Tongue (tissue), 2 donors: Measurements from ENCODE around the gene IPO11. TPM values are rescaled to one million over a fixed set of nuclear protein-coding genes. Genes with fewer than 3 reads are reported as not detected.
"Not testable (repeated sequence)": the region's sequence is repeated elsewhere in the genome, so short reads cannot be mapped to it uniquely, and the experiment has no call there.

Experiments
- DNase-seq: peaks from one replicate; pipeline ENCODE4 v3.0.0-alpha.2; 2015
- total RNA-seq: library from RNA; depleted of rRNA; stranded (reverse); fragments of >200 nt; gene quantifications from one replicate; pipeline ENCODE4 v1.2.3, GENCODE V29; 2014

Gene IPO11
- total RNA-seq, 1 donor from 2014 or later = 38.9 TPM

- DNase-seq = no peak
Measured at GRCh38 chr5:62603934-62604333, 191.4 kb downstream of the IPO11 start.

GRCh38 chr5:62605638-62606037 lies 193.1 kb downstream of the IPO11 start:
- DNase-seq = no peak

GRCh38 chr5:62606878-62607277 lies 194.3 kb downstream of the IPO11 start:
- DNase-seq = peak; percentile 11

GRCh38 chr5:62607615-62608014 lies 195.1 kb downstream of the IPO11 start:
- no peak for DNase-seq

- DNase-seq = no peak
Measured at GRCh38 chr5:62608529-62609511, 196.3 kb downstream of the IPO11 start.

GRCh38 chr5:62614355-62614754 lies 201.8 kb downstream of the IPO11 start:
- no peak for DNase-seq

GRCh38 chr5:62616615-62617277 lies 204.2 kb downstream of the IPO11 start:
- DNase-seq = no peak

GRCh38 chr5:62617943-62618342 lies 205.4 kb downstream of the IPO11 start:
- DNase-seq = no peak

- no peak for DNase-seq
Measured at GRCh38 chr5:62620761-62621160, 208.2 kb downstream of the IPO11 start.

GRCh38 chr5:62621280-62621679 lies 208.7 kb downstream of the IPO11 start:
- DNase-seq = no peak

GRCh38 chr5:62623271-62623670 lies 210.7 kb downstream of the IPO11 start:
- DNase-seq = no peak

GRCh38 chr5:62624436-62624835 lies 211.9 kb downstream of the IPO11 start:
- not testable (repeated sequence) for DNase-seq

- no peak for DNase-seq
Measured at GRCh38 chr5:62626534-62626933, 214.0 kb downstream of the IPO11 start.

- DNase-seq = no peak
Measured at GRCh38 chr5:62627121-62627520, 214.6 kb downstream of the IPO11 start.

GRCh38 chr5:62627901-62628300 lies 215.3 kb downstream of the IPO11 start:
- DNase-seq = no peak

- no peak for DNase-seq
Measured at GRCh38 chr5:62631909-62632580, 219.5 kb downstream of the IPO11 start.

- DNase-seq = no peak
Measured at GRCh38 chr5:62633243-62633642, 220.7 kb downstream of the IPO11 start.

- no peak for DNase-seq
Measured at GRCh38 chr5:62640446-62640845, 227.9 kb downstream of the IPO11 start.

GRCh38 chr5:62642468-62642867 lies 229.9 kb downstream of the IPO11 start:
- DNase-seq = peak; percentile 28

- DNase-seq = no peak
Measured at GRCh38 chr5:62643556-62644451, 231.2 kb downstream of the IPO11 start.

- DNase-seq = no peak
Measured at GRCh38 chr5:62645223-62645622, 232.7 kb downstream of the IPO11 start.

- DNase-seq = no peak
Measured at GRCh38 chr5:62647241-62647640, 234.7 kb downstream of the IPO11 start.
